K562 (cell line): Measurements from ENCODE around the gene ZNF407. TPM values are rescaled to one million over a fixed set of nuclear protein-coding genes. Genes with fewer than 3 reads are reported as not detected.

Experiments used
- ATAC-seq: fragments of 200-7000 bp; cut with Tn5 transposase; 3 replicates; pipeline ENCODE4 v1.9.1; 2020; ENCODE audit warnings: moderate library complexity
- BruUV-seq: library from RNA; stranded (reverse); fragments of 400-500 nt; replicated peaks from 2 replicates; lab custom pipeline; 2021; lab: Mats Ljungman, UMichigan
- CTCF ChIA-PET: fragments of 300-600 bp; formaldehyde crosslinking; extraction: SDS; loops from one replicate; lab custom pipeline; 2021; ENCODE audit warnings: low intra/inter-chr PET ratio; lab: Yijun Ruan, JAX
- POLR2A ChIA-PET: fragments of 300-600, 350-650 bp; sonication (Branson Sonifier 250); formaldehyde crosslinking; extraction: SDS; loops from one replicate; lab custom pipeline; 2021; ENCODE audit warnings: antibody characterized with exemption, inconsistent platforms; lab: Yijun Ruan, JAX
- DNase-seq, 4 experiments: peaks; one replicate each; pipeline versions ENCODE4 v3.0.0 to v3.0.0-alpha.2; 2011 to 2018; ENCODE audit warnings: low spot score in 3 of 4, mixed read lengths in 3 of 4; ENCODE audit errors: extremely low read depth in 1 of 4
- FAIRE-seq: peaks from 2 replicates; lab custom pipeline; 2011; peaks lifted over from hg19 to GRCh38; lab: Jason Lieb, UNC
- H2AFZ ChIP-seq: 2 replicates; pipeline ENCODE4 v1.6.0; 2011; ENCODE audit warnings: low read depth, low read length, control low read depth, inconsistent platforms
- H3K27ac ChIP-seq: fragments of 200-600 bp; 3 replicates; pipeline ENCODE4 v1.8.0; 2011; ENCODE audit warnings: low read depth, mild to moderate bottlenecking, control low read depth, inconsistent platforms, low read length, moderate library complexity, mixed read lengths; ENCODE audit errors: extremely low read depth
- H3K27me3 ChIP-seq, 2 experiments: fragments of 300-600 bp in 1 of 2; 2 replicates in 1 of 2; 3 replicates in 1 of 2; pipeline versions ENCODE4 v1.6.0 to v1.8.0; 2011; ENCODE audit warnings: inconsistent platforms in 2 of 2, low read length in 2 of 2, mild to moderate bottlenecking in 1 of 2, mixed read lengths in 1 of 2, moderate library complexity in 1 of 2; ENCODE audit not compliant: control insufficient read depth in 2 of 2, insufficient read depth in 2 of 2
- H3K36me3 ChIP-seq: fragments of 300-600 bp; 3 replicates; pipeline ENCODE4 v1.8.0; 2011; ENCODE audit warnings: mild to moderate bottlenecking, low read length, inconsistent platforms; ENCODE audit not compliant: control insufficient read depth, insufficient read depth
- H3K4me1 ChIP-seq, 2 experiments: fragments of 200-600 bp in 1 of 2; replicated peaks in 1 of 2; 2 replicates in 1 of 2; 3 replicates in 1 of 2; pipeline versions ENCODE4 v1.5.1 to v1.8.0; 2011; ENCODE audit warnings: inconsistent platforms in 2 of 2, low read length in 2 of 2, mild to moderate bottlenecking in 1 of 2, mixed read lengths in 1 of 2, moderate library complexity in 1 of 2; ENCODE audit not compliant: control insufficient read depth in 2 of 2, insufficient read depth in 2 of 2
- H3K4me2 ChIP-seq: 2 replicates; pipeline ENCODE4 v1.6.1; 2011; ENCODE audit warnings: low read length, control low read depth, inconsistent platforms, mixed read lengths; ENCODE audit not compliant: insufficient read depth
- H3K4me3 ChIP-seq: fragments of 200-600 bp; sonication (generic), shearing (Covaris generic); 2 replicates; pipeline ENCODE4 v1.5.1; 2016; ENCODE audit warnings: control low read depth, inconsistent platforms
- H3K79me2 ChIP-seq: fragments of 200-600 bp; 3 replicates; pipeline ENCODE4 v1.8.0; 2011; ENCODE audit warnings: low read length, inconsistent platforms; ENCODE audit not compliant: control insufficient read depth, insufficient read depth
- H3K9ac ChIP-seq, 2 experiments: 2 replicates each; pipeline versions ENCODE4 v1.6.0 to v1.6.1; 2011; ENCODE audit warnings: low read depth in 2 of 2, low read length in 2 of 2, control low read depth in 1 of 2, inconsistent platforms in 1 of 2, mild to moderate bottlenecking in 1 of 2, mixed read lengths in 1 of 2; ENCODE audit not compliant: insufficient read depth in 1 of 2
- H3K9me1 ChIP-seq: one replicate; pipeline ENCODE4 v1.6.0; 2011; ENCODE audit warnings: inconsistent platforms, mild to moderate bottlenecking, low read length, moderate library complexity; ENCODE audit not compliant: control insufficient read depth, insufficient read depth
- H3K9me3 ChIP-seq: replicated peaks from 2 replicates; pipeline ENCODE4 v1.5.1; 2011; ENCODE audit warnings: low read depth, low read length, inconsistent platforms; ENCODE audit not compliant: control insufficient read depth, insufficient read depth
- H4K20me1 ChIP-seq: replicated peaks from 2 replicates; pipeline ENCODE4 v1.6.1; 2011; ENCODE audit warnings: low read length, inconsistent platforms, mixed read lengths; ENCODE audit not compliant: control insufficient read depth, insufficient read depth
- LEF1 ChIP-seq: fragments of 450-650 bp; IDR thresholded peaks from 2 replicates; pipeline ENCODE4 v1.6.1; 2016; ENCODE audit warnings: mild to moderate bottlenecking
- MBD1 ChIP-seq: fragments of 250-450 bp; sonication (Bioruptor Pico); IDR thresholded peaks from 2 replicates; pipeline ENCODE4 v1.8.0; 2022; ENCODE audit warnings: inconsistent platforms
- SAP30 ChIP-seq: fragments of 200-600 bp; sonication (generic); IDR thresholded peaks from 2 replicates; pipeline ENCODE4 v1.6.1; 2012; ENCODE audit warnings: borderline replicate concordance, low read depth, mild to moderate bottlenecking, moderate library complexity, low read length, control low read depth, inconsistent platforms; ENCODE audit not compliant: insufficient read depth, poor library complexity, severe bottlenecking
- STAT5A ChIP-seq: IDR thresholded peaks from 2 replicates; pipeline ENCODE4 v1.6.1; 2012; ENCODE audit warnings: low read length, inconsistent platforms, borderline replicate concordance
- ZFPM2 ChIP-seq: fragments of 250-450 bp; sonication (Bioruptor Pico); IDR thresholded peaks from 2 replicates; pipeline ENCODE4 v1.5.1; 2022; ENCODE audit warnings: mild to moderate bottlenecking
- ZNF121 ChIP-seq: sonication (generic); formaldehyde crosslinking; conservative IDR thresholded peaks from 2 replicates; pipeline ENCODE4 v1.8.0; 2022; ENCODE audit warnings: missing genetic modification reagents
- WGBS: fragments of 100-300 bp; shearing (Covaris generic); methylation state at CpG from one replicate; pipeline ENCODE4 v1.1.6; 2016; ENCODE audit warnings: low coverage, mixed read lengths; ENCODE audit not compliant: insufficient coverage; ENCODE audit errors: missing lambda C conversion rate; 5-methylcytosine and 5-hydroxymethylcytosine counted together
- in situ Hi-C: fragments of 300-500 bp; cut with MboI; formaldehyde crosslinking; loops from 4 replicates; pipeline ENCODE4 v1.15.0; 2018; ENCODE audit warnings: inconsistent platforms, mixed read lengths
- intact Hi-C: fragments of 100-400 bp; cut with micrococcal nuclease; formaldehyde crosslinking; loops from 2 replicates; pipeline ENCODE4 v1.14.2; 2022
- polyA plus RNA-seq, 8 experiments: library from polyadenylated mRNA; depleted of rRNA in 4 of 8; stranded (reverse) in 5 of 8; unstranded in 3 of 8; fragments of >200 nt; fragmentation: Nextera tagmentation in 2 of 8; fragmentation: Illumina TruSeq in 1 of 8; extraction: Ambion mirVana in 2 of 8; extraction: Trizol in 1 of 8; gene quantifications; 2 replicates each; pipeline versions ENCODE4 v1.2.1 to v1.2.3, GENCODE V29; 2011 to 2014; ENCODE audit warnings: inconsistent platforms in 1 of 8, missing spikeins in 1 of 8
- total RNA-seq, 7 experiments: library from RNA; depleted of rRNA in 6 of 7; stranded (reverse); fragments of >200 nt in 6 of 7; fragmentation: Illumina TruSeq in 2 of 7; extraction: Trizol in 2 of 7; gene quantifications; 2 replicates each; pipeline versions ENCODE4 v1.2.1 to v1.2.3, GENCODE V29; 2011 to 2021; ENCODE audit warnings: low replicate concordance in 1 of 7
- TF ChIP-seq, protein P1 (sequence below): sonication (generic); formaldehyde crosslinking; IDR thresholded peaks from 2 replicates; pipeline ENCODE4 v1.8.0; 2023; ENCODE audit warnings: missing genetic modification reagents, mild to moderate bottlenecking, borderline replicate concordance

Gene ZNF407
- total and polyA plus RNA-seq, 9 of the 15 experiments (the other 6 are each of a cell fraction or from before 2014, with no cell fraction given) = 0.21 to 5.4 (median 2.3) TPM

DNA sequence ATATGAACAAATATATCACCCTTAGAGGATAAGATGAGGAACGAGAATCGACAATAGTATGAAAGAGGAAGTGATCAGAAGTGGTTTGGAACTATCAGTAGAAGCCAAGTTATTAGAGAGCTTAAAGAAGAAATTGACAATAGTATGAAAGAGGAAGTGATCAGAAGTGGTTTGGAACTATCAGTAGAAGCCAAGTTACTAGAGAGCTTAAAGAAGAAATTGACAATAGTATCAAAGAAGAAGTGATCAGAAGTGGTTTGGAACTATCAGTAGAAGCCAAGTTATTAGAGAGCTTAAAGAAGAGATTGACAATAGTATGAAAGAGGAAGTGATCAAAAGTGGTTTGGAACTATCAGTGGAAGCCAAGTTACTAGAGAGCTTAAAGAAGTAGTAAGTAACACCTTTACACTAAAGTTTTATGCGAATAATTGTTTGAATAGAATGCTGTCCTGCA lies 175.5 kb downstream of the ZNF407 start:
- H3K9me3 ChIP-seq = no peaks in the 10 kb centered on the region
- in situ Hi-C loops (no loop called here), intact Hi-C loops (no loop called here)
- FAIRE-seq (no peak), DNase-seq (no peak), ATAC-seq (no peak)
- no peaks in the 10 kb centered on the region for H3K79me2 ChIP-seq
- no peak overlapping the region for H3K27ac ChIP-seq
- H3K27me3 ChIP-seq = no peaks in the 10 kb centered on the region
- H2AFZ ChIP-seq = no peak overlapping the region
- H3K9me1 ChIP-seq = no peaks in the 10 kb centered on the region
- ChIA-PET CTCF (no interaction called here), POLR2A (no interaction called here)
- BruUV-seq = no TSS peak
- no peak overlapping the region for H3K4me2 ChIP-seq
- no peaks in the 10 kb centered on the region for H3K36me3 ChIP-seq
- H4K20me1 ChIP-seq = no peaks in the 10 kb centered on the region
- H3K4me1 ChIP-seq = peaks cover 0 to 2% of the 10 kb centered on the region in 2 experiments; a peak in 1 of 5 replicates
- no peak overlapping the region for H3K9ac ChIP-seq
- no peak overlapping the region for H3K4me3 ChIP-seq
- WGBS = 58% methylated on average over 3 of the region's 3 CpGs
- no peak for TF ChIP-seq LEF1
- TF ChIP-seq ZNF121 (CRISPR knock-in tag) = no peak
- no peak for TF ChIP-seq STAT5A
- TF ChIP-seq, protein P1, sequence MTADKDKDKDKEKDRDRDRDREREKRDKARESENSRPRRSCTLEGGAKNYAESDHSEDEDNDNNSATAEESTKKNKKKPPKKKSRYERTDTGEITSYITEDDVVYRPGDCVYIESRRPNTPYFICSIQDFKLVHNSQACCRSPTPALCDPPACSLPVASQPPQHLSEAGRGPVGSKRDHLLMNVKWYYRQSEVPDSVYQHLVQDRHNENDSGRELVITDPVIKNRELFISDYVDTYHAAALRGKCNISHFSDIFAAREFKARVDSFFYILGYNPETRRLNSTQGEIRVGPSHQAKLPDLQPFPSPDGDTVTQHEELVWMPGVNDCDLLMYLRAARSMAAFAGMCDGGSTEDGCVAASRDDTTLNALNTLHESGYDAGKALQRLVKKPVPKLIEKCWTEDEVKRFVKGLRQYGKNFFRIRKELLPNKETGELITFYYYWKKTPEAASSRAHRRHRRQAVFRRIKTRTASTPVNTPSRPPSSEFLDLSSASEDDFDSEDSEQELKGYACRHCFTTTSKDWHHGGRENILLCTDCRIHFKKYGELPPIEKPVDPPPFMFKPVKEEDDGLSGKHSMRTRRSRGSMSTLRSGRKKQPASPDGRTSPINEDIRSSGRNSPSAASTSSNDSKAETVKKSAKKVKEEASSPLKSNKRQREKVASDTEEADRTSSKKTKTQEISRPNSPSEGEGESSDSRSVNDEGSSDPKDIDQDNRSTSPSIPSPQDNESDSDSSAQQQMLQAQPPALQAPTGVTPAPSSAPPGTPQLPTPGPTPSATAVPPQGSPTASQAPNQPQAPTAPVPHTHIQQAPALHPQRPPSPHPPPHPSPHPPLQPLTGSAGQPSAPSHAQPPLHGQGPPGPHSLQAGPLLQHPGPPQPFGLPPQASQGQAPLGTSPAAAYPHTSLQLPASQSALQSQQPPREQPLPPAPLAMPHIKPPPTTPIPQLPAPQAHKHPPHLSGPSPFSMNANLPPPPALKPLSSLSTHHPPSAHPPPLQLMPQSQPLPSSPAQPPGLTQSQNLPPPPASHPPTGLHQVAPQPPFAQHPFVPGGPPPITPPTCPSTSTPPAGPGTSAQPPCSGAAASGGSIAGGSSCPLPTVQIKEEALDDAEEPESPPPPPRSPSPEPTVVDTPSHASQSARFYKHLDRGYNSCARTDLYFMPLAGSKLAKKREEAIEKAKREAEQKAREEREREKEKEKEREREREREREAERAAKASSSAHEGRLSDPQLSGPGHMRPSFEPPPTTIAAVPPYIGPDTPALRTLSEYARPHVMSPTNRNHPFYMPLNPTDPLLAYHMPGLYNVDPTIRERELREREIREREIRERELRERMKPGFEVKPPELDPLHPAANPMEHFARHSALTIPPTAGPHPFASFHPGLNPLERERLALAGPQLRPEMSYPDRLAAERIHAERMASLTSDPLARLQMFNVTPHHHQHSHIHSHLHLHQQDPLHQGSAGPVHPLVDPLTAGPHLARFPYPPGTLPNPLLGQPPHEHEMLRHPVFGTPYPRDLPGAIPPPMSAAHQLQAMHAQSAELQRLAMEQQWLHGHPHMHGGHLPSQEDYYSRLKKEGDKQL (CRISPR knock-in tag) = no peak
- TF ChIP-seq ZFPM2 (CRISPR knock-in tag) = no peak
- no peak for TF ChIP-seq MBD1 (CRISPR knock-in tag)
- no peak for TF ChIP-seq SAP30
